MV-4-11 (cell line): Measurements from ENCODE around the gene DDB1.

Source experiments
- DNase-seq: peaks from one replicate; lab custom pipeline; 2025; lab: John Stamatoyannopoulos, UW

Gene DDB1

DNA sequence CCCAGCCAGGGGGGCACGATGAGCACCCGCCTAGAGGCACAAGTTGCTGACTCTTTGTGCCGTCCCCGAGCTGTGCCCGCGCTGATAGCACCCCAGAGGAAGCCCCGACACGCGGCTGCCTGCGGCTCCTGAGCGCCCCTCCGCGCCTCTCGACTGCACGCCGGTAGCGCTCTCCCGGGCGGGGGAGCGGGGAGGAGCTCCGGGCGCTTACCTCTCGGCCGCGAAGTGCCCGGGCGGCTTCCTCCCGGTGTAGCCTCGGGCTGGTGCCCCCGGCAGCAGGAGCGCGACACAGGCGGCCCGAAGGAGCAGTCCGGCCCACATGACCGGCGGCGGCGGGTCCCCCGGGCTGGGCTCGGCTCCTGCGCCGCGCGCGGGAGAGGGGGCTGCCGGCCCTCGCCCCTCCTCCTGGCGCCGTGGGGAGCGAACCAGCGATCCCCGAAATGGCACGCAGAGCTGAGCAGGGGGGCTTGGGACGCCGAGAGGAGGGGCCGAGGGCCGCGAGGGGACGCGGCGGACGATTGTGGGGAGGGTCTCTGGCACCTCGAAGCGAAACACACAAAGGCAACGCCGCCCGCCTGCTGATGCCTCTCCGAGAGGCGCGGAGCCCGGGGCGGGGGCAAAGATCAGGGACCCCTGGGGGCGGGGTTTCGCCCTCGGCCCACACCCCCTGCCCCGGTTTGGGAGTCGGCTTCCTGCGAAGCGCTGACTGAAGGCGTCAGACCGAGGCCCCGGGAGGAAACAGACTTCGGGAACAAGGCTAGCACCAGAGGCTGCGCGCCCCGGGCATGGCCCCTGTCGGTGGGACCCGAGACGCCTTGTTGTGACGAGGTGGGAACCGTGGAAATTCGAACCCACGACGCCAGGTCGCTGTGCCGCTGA is 37.9 kb downstream of the DDB1 start, which contains the start of gene VWCE:
Gene VWCE, minus strand, starts transcription at position 600 of the 879 bp plus-strand sequence. Its CDS starts 279 bp downstream, at position 321.
- peak; percentile 25 for DNase-seq

DNA sequence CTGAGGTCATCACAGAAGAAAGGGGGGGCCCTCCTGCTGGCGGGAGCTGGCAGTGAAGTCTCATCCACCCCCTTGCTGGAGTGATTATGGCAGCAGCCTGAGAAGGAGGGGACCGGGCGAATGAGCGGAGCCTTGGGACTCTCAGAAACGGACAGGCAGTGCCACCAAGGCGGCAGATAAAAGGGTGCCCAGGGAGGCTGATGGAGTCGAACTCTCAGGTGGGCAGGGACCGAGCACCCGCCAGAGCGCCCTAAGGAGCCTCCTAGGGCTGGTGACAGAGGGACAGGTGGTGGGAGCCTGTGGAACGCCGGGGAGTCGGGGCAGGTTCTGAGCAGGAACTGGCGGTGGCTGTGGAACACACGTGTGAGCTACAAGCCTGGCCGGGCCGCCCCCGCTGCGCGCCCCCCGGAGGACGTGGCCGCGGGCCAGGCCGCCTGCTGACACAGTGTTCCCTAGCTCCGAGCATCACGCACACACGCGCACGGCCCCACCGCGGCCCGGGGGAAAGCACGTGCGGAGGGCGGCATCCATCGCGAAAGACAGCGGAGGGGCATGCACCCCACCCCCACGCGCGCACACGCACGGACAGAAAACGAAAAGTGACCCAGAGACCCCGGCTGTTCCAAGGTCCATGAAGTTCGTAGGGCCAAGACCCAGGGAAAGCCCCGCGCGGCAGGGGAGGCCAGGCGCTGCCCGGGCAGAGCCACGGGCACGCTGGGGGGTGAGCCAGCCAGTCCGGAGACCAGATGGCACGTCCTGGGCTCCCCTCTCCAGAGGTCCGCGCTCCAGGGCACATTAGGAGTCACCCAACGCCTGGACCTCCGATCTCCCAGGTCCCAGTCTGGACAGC is 38.8 kb downstream of the DDB1 start:
- no peak for DNase-seq

DNA sequence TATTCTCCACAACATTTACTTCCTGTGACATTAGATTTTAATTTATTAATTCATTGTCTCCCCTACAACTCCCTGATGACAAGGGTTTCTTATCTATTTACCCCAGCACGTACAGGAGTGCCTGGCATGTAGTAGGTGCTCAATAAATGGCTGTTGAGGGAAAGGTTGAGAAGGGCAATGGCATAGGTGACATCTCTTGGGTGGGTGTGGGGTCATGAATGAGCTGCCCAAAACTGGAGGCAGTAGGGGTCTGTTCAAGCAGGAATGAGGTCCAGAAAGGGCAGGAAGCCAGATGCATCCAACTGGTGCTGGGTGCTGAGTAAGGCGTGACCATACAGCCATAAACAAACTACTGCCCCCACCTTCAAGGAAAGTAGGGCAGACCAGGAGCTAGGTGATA is 40.5 kb downstream of the DDB1 start:
- no peak for DNase-seq

DNA sequence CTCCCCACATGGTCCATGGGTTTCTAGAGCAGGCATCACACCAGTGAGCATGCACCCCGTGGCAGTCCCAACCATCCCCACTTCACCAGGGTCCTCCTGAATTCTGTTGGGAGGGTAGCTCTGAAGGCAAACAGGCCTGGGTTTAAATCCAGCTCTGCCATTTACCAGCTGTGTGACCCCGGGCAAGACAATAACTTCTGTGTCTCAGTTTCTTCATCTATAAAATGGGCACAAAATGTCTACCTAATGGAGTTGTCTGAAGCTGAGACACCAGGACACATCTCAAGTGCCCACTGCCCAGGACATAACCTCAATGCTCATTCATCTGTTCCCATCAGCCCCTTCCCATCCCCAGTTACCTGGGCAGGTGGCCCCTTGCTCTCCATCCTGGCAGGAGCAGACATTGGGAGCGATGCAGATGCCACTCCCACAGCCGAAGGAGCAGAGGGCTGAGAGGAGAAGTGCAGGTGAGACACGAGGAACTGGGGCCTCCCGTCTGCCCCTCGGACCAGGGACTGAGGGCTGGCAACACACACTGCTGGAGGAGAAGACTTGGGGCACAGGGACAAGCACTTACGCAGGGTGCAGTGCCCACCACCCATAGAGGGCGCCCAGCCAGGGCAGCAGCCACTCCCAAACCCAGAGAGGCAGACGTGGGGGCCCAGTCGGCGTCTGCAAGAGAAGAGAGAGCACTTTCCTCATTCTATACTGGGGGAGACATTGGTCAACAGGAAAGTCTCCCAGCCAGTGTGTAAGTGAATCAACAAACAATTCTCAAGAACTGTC is 41.8 kb downstream of the DDB1 start:
- no peak for DNase-seq

DNA sequence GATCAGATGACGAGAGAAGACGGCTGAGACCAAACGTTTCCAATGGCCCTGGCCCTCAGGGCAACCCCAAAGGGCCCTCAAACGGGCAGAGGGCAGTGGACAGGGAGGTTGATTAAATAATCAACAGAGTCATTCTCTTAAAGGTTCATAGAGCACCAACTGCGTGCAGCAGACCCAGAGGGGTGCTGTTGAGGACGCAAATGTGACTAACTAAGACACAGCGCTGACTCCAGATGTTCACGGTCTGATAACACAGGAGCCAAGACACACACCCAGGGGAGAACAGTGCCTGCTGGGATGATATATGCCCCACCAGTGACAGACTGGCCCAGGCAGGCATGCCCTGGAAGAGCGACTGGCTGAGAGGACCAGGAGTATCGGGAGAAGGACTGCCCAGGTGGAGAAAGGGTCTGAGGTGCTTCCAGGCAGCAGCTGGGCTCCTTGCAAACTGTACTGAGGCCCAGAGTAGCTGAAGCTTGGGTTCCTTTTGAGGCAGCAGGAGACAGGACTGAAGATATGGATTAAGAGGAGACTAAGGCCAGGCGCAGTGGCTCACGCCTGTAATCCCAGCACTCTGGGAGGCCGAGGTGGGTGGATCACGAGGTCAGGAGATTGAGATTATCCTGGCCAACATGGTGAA is 45.4 kb downstream of the DDB1 start:
- DNase-seq, result no peak

DNA sequence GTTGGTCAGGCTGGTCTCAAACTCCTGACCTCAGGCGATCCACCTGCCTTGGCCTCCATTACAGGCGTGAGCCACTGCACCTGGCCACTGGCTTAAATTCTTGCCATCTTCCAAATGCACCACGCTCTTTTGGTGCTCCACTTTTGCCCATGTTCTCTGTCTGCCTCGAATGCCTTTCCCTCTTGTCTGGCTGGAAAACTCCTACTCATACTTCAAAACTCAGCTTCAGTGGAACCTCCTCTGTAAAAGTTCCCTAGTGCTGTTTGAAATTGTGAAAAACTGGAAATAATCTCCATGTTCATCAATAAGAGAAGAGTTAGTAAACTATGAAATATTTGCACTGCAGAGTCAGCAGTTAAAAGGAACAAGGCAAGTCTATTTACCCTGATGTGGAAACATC is 49.3 kb downstream of the DDB1 start:
- DNase-seq, result no peak

DNA sequence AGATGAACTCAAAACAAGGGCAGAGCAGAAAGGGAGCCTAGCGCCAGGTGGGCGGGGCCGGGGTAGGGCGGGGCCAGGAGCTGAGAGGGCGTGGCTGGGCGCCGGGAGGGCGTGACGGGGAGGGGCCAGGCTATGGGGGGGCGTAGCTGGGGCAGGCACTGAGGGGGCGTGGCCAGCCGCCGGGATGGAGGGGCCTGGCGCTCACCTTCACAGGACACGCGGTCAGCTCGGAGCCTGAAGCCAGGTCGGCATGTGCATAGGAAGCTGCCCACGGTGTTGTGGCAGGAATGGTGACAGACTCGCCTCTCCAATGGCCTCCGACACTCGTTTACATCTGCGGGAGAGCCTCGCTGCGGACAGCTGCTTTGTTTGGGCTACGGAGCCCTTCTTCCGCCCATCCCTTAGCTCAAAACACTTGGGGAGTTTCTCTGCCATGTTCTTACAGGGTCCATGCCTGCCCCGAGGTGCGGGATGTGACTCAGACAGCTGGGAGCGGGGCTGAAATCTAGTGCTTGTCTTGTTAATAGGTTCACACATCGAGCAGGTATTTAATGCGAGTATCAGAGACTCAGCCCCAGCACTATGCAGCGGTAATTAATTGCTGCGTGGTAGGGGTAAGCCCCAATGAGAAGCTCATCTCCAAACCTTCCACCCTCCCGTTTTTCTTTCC is 51.2 kb downstream of the DDB1 start:
- no peak for DNase-seq

DNA sequence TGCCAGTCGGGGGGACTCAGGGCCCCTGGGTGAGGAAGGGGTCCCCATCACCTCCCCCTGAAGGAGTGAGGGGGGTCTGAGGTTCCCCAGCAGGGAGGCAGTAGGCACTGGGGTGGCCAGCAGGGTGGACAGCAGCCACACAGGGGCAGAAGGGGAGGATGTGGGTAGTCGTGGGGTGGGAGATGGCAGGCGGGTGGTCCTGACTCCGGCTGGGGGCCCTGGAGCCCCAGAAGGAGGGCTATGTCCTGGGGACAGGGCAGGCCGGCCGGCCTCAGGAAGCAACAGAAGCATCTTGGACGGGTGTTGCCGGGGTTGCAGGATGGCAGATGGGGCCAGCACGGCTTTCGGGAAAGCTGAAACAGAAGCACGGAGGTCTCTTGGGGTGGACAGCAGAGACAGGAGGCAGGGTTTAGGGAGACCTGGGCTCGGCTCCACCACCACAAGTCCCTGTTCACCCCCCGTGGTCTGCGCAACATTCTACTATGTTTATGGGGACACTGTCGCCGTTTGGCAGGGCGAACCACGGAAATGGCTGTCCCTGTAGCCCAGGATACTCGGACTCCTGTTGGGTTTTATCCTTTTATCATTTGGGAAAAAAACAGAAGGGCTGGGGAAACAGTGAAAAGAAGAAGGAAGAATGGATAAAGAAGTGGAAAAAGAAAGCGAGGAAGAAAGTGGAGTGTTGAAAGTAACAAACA is 51.9 kb downstream of the DDB1 start:
- no peak for DNase-seq

DNA sequence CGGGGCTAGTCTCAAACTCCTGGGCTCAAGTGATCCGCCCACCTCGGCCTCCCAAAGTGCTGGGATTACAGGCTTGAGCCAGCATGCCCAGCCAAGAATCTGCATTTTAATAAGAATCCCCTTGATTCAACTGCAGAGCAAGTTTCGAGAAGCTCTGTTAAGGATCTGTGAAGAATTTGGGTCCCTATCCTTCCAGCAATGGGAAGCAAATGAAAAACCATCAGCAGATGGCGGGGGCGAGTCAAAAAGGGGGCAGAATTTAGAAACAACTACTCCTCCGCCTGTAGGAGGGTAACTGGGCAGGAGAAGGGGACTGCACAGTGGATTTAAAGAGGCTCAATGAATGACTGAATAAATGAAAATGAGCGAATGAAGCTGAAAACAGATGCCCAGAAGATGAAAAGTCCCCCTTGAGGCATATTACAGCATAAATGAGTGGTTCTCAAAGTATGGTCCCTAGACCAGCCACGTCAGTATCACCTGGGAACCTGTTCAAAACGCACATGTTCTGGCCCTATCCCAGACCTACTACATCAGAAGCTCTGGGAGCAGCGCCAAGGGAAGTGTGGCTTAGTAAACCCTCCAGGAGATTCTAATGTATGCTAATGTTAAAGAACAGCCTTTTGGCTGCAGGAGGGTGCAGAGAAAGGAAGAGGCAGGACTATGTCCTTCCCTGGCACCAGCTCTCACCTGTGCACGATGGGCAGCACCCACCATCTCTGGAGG is 52.8 kb downstream of the DDB1 start:
- DNase-seq, result no peak

DNA sequence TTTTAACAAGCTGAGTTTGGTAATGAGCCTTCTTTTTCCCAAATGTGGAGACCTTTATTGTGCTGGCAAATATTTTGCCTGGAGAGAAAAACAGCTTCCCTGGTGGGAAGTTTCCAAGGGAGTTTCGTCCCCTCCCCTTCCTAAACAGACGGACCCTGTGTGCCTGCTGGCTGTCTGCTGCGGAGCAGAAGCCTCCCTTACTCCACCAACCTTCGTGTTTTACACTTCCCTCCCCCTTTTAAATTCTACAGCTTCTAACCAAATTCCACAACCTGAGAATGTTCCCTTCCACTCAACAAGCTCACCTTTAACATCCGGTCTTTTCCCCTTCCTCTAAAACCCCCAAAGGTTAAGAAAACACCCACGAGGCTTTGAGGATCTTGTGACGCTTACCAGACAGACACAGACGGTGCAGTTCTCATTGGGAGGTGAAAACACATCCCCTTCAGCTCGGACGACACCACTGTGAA is 54.9 kb downstream of the DDB1 start:
- DNase-seq, result no peak

DNA sequence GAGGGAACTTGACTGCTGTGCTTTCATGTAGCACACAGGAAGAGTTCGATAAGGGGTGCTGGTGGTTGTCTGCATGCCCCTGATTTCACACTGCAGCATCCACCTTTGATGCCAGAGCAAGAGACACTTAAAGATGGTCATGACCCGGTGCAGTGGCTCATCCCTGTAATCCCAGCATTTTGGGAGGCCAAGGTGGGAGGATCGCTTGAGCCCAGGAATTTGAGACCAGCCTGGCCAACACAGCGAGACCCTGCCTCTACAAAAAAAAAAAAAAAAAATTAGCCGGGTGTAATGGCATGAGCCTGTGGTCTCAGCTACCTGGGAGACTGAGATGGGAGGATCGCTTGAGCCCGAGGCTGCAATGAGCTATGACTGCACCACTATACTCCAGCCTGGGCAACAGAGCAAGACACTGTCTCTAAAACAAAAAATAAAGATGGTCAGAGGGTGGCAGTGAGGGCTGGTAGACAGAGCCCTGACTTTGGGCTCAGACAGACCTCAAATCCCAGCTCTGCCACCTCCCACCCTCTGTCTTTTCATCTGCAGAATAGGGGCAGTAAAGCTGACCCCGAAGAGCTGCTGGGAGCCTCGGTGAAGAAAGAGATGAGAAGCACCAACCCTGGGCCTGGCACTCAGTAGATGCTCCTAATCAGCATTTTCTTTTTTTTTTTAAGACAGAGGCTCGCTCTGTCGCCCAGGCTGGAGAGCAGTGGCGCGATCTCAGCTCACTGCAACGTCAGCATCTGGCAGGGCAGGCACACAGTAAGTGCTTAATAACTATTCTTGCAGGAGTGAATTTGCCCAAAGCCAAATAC is 55.5 kb downstream of the DDB1 start:
- DNase-seq, result no peak

DNA sequence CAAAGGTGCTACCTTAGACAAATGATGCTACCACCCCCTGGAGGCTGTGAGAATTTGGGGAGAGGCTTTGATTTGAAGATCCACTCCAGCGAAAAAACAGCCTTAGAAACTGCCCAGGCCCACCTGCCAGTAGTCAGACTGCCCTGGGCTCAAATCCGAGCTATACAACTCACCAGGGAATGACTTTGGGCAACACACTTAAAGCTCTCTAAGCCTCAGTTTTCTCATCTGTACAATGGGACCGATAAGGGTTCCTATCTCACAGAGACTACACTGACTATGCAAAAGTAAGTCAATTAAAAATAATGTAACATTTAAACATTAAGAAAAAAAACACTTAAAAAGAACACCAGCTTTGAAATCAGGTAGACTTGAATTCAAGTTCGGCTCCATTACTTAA is 57.7 kb downstream of the DDB1 start:
- no peak for DNase-seq

DNA sequence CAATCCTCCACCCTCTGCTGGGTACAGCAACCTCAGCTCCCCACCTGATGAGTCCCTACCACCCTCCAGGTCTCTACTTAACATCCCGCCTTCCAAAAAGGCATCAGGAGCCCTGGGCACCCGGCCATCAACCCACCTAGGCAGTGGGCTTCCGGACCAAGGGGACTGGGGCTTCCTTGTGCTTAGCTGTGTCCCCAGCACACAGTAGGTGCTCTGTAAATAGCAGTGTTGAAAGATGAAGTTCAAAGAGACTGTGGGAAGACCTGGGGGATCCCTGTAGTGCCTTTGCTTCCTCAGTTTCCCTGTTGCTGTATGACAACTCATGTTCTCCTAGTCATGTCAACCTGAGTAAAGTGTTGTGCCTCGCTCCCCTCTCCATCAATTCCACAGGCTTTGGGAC is 58.8 kb downstream of the DDB1 start:
- DNase-seq, result no peak

DNA sequence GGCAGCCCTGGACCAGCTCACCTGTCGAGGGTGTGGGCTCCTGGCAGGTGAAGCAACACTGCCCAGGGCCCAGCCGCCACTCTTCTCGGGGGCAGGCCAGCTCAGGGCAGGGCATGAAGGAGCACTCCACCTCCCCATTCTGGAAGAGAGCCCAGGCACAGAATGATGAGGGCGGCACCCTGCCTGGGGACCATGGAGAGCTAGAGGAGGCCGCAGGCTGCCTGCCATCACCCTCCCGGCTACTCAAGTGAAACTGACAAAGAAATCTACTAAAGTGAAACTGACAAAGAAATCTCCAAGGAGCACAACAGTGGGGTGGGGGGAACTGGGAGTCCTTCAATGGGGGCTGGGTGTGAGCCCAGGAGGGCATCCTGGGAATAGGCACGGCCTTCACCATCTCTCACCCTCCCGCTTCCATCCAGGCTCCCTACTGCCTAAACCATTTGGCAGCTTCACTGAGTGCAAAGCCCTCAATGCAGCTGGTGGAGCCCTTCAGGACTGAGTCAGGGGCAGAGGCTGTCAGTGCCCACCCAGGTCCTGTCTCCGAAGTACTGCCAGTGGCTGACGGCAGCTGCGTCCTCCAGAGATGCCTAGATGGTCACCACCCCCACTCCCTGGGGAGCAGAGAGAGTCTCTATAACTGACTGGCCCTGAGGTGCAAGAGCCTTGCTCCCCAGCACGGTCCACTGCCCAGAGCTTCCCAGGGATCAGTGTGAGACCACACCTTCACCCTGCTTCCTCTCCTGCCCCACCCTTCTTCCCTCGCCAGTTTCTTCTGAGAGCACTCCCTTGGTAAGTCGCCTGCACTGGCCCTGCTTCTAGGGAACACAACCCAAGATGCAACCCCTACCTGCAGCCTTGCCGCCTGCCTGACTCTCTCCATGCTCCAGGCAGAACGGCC is 59.5 kb downstream of the DDB1 start:
- DNase-seq, result no peak

DNA sequence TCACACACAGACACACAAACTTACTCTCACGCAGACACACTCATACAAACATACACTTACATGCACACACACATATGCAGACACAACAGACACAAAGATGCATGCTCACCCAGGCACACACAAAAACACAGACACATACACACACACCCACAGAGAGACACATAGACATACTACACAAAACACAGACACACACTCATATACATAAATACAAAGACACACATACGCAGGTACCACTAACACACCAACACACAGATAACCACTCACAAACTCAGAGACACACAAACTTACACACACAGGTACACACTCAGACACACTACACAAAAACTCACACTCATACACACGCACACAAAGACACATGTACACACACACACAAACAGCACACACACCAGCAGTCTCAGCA is 60.2 kb downstream of the DDB1 start:
- no peak for DNase-seq

DNA sequence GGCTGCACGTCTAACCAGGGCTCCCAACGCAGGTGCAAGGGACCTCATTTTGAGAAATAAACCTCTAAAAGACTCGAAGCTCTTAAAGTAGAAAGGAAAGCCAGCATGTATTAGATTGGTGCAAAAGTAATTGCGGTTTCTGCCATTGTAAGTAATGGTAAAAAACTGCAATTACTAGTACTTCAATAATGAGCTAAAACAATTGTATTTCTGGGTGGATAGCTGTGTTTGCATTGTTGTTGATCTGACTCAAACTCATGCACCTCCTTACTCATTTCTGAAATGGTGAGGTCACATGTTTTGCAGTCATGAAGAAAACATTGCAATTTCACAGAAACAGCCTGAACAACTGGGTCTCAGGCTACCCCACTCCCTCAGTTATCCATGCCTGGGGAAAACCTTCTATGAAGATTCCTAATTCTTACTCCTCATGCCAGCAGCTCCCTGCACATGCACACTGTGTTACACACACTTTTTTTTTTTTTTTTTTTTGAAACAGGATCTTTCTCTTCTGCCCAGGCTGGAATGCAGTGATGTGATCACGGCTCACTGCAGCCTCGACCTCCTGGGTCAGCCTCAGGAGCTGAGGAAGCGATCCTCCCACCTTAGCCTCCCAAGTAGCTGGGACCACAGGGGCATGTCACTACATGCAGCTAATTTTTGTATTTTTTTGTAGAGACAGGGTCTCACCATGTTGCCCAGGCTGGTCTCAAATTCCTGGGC is 62.4 kb downstream of the DDB1 start:
- no peak for DNase-seq

DNA sequence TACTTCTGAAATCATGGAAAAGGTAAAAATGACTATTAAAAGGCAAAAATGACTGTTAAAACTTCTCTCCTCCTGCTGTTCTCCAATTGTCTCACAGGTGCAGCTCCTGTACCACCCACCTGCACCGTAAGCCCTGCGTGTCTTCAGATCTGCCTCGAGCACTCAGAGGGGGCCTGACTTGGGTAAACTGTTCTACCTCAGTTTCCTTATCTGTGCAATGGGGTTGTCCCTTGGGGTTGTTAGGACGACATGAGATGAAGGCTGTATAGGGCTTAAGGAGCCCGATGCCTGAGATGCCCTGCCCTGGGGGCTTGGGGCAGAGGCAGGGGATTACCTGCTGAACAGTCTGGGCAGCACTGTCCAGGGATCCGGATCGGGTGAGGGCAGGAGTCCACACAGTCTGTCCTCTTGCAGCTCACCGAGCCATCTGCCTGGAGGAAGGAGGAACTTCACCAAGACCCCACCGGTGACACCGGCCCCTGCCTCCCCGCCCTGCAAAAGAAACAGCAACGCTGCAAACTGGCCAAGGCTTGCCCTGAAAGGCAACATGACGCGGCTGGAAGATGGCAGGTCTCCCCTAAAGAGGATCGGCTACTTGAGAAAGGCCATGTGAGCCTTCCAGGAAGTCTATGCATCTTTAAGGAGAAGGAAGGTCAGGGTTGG is 64.2 kb downstream of the DDB1 start:
- DNase-seq, result no peak
